CD4-positive, alpha-beta T cell treated with Interleukin-17A for 4 hours (primary cell): ENCODE measurements around the gene COL19A1.
"Not testable (repeated sequence)": the region's sequence is repeated elsewhere in the genome, so short reads cannot be mapped to it uniquely, and the experiment has no call there.

Source experiments
- DNase-seq: peaks from one replicate; pipeline ENCODE4 v3.0.0-alpha.2; 2020; ENCODE audit warnings: mixed read lengths

The COL19A1 gene

DNA sequence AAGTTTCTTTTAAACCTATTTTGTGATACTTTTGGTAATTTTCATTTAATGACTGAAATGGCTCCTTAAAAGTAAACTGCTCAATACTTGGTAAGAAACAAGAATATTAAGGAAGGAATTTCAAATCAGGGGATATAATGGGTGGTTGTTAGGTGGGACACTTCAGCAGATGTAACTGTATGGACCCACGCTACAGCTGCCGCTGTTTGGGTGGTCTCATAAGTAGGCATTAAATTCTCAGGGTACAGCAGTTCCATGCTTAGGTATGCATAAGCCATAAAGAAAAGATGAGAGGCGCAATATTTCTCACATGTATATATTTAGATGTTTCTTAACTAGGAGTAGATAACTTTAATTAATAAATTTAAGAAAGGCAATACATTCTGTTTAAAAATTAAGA is 35.0 kb downstream of the COL19A1 start:
- no peak for DNase-seq

DNA sequence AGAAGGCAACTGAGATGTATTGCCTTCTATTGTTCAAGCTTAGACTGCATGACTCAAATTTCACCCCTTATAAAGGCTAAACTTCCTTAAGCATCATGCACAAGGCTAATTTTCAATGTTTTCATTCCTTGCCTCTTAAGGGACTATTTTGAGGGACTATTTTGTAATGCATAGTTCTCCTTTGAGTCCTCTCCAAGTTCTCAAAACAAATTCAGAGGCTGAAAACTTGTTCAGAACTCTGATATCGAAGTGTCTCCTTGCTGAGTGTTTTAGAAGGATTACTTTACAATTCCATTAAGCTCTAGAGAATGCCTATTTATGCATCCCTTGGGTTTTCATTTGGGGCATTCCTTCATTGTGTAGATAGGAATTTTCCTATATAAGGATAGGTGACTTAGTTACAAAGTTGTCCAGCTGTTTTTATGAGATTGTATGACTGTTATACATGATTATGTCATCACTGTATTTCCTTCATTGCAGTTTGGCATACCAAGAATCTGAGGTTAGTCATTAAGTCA is 41.7 kb downstream of the COL19A1 start:
- no peak for DNase-seq

DNA sequence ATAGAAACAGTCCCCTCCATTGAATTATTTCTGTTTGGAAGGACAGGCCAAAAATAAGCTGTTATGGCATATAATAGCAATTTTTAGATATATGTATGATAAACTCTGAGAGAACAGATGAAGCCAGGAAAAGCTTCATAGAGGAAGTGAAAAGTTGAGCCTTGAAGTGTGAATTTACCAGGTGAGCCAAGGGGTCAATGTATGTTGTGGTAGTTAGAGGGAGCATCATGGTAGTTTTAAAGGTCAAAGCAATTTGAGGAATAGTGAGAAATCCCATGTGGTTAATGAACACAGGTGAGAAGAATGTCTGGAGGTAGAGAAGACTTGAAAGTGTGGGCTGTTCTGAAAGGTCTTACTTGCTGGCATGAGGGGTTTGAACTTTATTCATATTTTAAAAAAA is 47.0 kb downstream of the COL19A1 start:
- DNase-seq = no peak

DNA sequence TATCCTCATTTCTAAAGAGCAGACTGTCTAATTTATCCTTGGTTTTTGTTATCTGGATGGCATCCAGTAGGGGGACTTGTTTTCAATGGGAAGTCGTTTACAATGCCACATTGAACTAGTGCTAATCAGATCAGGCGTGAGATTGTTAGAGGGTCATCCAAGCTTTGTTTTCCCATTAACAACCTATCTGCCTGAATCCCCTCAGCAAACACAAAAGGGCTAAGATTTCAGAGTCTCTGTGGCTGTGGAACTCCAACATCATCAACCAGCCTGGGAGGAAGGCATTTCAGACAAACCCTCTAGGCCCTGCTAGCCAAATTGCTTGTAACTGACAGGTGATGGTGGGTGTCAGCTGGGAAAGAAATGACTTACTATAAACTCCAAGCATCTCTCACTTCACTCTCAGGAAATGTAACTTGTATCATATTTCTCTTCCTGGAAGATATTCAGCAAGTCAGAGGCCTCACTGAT is 47.7 kb downstream of the COL19A1 start:
- no peak for DNase-seq

DNA sequence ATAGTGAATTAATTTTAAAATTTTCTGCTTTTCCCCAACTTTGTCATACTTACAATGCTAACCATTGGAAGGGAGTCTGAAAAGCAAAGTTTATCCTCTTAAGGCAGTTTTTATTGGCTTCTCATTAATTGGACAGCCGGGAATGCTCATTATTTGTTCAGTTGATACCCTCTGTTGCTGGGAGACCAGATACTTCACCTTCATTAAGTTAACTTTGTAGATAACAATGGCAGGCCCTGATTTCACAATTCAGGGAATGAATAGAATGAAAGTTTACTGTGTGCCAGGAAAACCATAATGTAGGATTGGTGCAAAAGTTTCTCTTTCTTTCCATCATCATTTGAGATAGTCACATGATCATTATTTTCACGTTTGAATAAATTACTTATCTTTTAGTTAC is 49.0 kb downstream of the COL19A1 start:
- DNase-seq = no peak

DNA sequence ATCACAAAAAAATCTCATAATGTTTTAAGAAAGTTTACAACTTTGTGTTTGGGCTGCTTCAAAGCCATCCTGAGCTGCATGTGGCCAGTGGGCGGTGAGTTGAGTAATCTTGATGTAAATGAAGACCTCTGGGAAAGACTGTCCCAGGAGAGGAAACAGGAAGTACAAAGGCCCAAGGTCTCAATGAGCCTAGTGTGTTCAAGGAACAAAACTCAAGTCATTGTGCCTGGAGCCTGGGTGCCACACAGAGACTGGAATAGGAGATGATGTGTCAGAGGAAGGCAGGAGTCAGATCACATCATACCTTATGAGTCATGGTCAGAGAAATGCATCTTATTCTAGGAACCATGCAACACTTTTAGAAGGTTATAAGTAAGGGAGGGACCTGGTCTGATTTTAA is 51.5 kb downstream of the COL19A1 start:
- DNase-seq = no peak

DNA sequence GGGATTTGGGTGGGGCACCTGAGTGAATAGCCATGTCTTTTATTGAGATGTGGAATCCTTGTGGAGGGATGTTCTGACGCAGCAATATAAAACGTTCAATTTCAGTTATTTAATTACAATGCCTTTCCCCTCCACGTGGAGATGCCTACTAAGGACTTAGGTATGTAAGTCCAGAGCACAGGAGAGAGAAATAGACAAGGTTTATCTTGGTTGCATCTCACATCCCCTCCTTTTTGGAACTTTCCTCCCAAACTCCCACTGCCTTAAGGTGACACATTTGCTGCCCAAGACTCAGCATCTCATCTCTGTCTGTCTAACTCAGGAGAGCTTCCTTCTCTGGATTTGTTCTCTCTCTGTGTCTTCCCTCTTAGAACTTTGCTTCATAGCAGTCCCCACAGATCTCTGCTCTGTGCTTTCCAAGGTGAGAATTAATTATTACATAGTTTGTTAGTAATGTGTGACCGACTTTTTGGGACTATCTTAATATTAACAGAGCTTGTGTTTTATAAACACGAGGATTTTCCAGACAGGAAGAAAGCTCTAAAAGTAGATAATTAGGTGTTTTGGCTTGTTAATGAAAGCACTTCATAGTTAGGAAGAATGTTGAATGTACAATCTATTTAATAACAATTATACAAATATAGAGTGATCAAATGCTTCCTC is 52.6 kb downstream of the COL19A1 start:
- no peak for DNase-seq

DNA sequence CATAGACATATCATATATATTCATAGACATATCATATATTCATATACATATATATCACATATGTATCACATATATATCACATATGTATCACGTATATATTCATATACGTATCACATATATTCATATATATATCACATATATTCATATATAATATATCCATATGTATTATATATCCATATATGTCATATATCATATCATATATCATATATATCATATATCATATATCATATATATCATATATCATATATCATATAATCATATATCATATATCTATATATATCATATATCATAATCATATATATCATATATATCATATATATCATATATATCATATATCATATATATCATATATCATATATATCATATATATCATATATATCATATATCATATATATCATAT is 54.7 kb downstream of the COL19A1 start:
- DNase-seq = not testable (repeated sequence)

DNA sequence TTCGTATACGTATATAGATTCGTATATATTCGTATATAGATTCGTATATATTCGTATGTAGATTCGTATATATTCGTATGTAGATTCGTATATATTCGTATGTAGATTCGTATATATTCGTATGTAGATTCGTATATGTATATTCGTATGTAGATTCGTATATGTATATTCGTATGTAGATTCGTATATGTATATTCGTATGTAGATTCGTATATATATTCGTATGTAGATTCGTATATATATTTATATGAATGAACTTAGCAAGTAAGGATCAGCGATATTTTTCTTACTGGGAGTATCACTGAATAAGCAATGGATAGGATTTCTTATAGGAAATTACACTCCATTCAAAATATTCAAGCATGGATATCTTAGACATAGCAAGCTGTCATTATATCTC is 55.3 kb downstream of the COL19A1 start:
- not testable (repeated sequence) for DNase-seq

DNA sequence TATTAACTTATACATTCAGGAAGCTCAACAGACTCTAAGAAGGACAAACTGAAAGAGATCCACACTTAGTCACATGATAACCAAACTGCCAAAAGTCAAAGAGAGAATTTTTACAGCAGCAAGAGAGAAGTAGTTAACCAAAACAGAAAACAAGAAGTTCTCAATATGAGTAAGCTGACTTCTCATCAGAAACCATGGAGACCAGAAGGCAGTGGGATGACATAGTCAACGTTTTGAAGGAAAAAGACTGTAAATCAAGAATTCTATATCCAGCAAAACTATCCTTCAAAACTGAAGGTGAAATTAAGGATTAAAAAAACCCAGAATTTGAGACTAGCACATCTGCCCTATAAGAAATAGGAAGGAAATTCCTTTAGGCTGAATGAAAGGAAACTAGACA is 60.4 kb downstream of the COL19A1 start:
- no peak for DNase-seq

DNA sequence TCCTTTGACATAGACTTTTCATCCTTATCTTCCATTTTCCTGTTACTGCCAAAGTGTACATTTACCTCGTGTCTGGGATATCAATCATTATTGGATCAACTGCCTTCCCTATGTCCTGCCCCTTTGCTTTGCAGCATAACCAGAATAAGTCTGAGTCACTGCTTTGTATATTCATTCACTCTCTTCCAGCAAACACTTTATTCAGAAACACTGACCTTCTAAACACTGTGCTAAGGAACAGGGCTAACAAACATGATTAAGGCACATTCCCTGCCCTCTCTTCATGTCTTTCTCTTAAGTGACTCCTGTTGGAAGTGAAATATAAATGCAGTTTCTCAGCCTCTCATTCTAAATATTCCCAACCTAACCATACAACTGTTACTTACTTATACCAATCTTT is 66.9 kb downstream of the COL19A1 start:
- no peak for DNase-seq

DNA sequence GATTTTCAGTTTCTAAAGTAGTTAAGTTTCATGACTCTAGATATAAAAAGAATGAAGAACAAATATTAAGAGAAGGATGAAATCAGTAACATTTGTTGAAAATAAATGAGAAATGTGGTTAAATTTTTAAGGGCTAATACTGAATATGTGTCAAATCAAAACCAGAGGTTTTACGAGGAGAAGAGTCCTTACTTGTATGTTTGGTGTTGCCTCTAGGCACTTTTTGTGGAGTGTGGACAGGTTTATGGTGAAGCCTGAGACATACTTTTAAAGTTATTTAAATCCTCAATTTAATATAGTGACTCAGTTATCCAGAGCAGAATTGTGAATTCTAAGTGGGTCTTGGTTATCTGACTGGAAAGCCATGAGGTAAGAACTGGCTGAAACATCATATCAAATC is 68.7 kb downstream of the COL19A1 start:
- no peak for DNase-seq

DNA sequence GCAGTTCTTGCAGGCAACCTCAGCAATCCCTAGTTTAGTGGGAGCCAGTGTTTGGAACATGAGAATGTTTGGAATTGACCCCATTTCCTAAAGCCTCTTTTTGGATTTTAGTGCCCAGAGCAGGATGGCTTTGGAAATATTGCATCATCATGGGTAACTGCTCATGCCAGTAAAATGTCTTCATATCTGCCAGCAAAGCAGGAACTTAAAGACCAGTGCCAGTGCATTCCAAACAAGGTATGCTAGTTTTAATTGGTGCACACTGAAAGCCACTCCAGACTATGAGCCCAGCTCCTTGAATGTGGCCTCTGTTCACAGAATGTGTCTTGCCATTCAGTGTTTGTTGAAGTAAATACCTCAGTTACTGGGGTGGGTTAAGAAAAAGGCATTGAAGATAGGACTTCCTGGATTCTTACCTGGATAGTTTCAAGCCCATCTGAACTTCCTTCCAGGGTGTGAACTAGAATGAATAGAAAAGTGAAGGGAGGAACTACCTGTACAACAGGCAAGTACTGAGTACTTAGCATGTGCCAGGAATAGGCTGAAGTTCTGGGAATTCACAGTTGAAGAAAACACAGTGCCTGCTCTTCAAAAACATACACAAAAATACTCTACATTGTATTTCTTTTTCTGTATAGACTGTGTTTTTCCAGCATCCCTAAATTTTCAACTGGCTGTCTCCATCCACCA is 70.5 kb downstream of the COL19A1 start:
- no peak for DNase-seq

DNA sequence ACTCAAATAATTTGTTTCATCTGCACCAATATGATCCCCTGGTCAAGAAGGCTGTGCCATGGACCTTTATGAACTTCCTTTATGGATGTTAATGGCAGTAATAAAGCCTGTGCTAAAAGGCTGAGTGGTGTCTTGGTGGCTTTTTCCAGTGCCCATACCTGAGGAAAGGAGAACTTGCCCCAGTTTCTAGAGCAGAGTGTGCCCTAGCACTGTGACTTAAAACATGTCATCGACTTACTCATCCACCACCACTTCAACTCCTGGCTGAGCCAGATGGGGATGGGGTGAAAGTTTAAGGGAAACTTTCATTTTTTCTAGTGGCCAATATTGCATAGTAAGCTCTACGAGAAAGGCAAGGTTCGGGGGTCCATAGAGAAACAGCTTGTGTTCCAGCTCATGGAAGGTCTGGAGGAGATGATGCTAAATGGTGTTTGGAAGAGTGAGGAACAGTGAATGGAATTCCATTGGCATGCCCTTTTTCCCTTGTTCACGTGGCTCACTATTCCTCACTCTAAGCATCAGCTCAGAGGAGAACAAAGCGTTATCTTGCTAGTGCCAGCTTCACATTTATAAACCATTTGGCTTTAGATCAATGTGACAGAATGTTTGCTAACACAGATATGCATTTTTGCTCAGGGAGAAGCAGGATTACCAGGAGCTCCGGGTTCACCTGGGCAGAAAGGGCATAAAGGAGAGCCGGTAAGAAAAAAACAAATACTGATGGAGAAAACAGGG is 71.2 kb downstream of the COL19A1 start:
- no peak for DNase-seq

DNA sequence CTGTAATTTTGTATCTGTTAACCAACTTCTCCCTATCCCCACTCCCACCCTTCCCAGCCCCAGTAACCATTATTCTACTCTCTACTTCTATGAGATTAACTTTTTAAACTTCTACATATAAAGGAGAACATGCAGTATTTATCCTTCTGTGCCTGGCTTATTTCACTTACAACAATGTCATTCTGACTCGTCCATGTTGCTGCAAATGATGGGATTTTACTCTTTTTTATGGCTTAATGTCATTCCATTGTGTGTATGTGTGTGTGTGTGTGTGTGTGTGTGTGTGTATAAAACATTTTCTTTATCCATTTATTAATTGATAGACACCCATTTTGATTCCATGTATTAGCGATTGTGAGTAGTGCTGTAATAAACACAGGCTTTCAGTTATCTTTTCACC is 76.1 kb downstream of the COL19A1 start:
- DNase-seq = no peak

DNA sequence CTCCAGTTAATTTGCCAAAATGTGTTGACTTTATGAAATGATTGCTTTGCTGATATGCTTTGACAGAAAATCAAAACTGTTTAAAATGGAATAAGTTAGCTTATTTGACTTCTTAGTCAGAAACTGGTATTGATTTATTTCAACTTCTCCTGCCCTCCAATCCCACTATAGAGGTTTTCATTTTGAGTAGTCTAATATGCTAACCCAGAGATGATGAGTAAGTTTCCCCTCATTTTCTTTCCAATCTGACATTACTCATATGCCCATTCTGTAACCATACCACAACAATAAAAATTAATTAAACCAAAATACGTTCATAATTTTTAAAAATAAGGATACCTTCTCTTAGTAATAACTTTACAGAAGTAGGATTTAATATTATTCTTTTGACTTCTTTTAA is 78.8 kb downstream of the COL19A1 start:
- DNase-seq = no peak

DNA sequence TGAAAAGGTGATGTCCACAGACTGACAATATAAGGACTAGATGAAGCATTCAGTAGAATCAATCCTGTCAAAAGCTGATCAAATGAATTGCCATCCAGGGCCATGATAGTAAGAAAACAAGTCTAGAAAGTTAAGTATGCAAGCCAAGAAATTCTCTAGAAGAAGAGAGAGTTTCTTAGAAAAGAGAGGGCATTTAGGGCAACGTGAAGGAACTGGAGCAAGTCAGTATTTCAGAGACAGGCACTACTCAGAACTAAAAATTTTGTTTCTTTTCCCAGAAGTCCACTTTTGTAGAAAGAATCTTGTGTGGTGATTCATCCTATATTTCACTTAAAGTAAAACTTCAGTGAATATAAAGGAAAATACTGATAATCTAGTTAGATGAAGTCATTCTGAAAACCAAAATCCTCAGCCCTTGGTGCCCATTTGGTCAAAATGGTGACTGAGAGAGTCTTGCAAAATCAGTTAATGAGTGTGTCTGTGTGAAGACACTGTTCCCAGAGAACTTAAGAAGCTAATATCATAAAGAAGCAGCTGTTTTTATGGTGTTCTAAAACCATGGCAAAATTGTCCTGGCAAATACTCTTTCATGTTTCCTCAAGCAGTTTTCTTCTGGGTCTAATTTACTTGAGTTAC is 82.2 kb downstream of the COL19A1 start:
- no peak for DNase-seq

DNA sequence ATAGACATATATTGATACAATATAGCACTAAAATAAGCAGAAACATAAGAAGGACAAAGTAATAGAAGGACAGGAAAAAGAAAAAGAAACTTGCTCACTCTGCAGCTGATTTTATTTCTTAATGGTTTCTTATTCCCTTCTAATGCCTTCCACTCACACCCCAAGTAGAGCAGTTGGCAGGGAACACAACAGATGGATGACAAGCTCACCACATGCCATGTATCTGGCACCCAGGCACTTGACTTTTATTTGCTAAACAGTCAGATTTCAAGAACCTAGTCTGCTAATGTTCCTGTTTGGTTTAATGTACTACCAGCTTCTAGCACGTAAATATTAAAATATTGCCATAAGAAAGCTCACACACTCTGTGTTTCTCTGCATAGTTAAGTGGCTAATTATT is 87.1 kb downstream of the COL19A1 start:
- DNase-seq = no peak

DNA sequence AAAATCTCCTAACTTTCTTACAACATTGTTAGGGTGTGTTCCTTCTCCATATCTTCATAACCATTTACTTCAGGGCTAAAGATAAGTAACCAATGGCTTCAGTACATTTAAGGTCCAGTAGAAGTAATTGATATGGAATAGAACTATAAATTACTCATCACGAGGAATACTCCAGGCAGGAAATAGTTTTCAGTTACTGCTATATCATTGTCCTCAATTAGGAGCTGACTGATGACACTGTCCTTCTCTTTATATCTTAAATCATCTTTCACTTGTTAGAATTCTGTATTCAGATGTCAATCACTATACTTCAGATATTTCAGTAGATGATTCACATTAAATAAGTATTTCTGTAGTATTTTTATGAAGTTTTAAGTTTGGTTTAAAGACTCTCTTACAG is 88.4 kb downstream of the COL19A1 start:
- DNase-seq = no peak

DNA sequence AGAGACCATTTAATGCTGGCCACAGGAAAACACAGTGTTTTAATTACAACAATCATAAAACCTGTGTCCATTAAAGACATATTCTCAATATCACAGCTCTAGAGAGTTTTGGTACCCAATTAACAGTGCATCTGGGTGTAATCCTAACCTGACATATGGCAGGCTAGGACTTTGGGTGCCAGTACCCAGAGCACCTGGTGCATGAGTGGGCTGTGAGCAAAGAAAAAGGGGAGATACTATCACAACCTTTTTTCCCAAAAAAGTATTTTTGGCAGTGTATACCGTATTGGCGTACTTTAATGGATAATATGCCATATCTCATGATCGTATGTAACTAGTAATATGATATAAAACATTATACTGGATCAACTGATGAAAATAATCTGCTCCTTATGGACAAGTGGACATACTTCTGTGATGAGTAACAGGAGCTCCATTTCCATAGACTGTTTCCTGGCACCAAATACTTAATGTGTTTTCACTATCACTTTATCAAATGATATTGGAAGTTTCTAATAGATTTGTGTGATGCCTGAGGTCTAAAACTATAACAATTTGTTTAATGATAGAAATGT is 91.7 kb downstream of the COL19A1 start:
- no peak for DNase-seq

DNA sequence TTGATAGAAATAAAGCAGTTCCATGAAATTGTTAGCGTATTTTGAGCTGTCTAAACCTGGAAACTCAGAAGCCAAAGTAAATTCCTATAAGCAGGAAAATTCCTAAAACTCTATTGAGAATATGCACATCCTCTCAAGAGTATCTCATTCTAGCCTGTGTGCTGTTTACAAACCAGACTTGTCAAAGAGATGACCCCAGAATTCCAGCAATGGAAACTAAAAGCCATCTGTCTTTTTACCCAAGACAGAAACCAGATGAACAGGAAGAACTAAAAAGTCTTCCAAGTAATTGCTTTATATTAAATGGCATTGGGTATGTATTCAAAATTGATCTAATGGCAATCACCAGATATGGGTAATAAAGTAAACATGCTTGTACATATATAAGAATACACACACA is 92.6 kb downstream of the COL19A1 start:
- DNase-seq = no peak

DNA sequence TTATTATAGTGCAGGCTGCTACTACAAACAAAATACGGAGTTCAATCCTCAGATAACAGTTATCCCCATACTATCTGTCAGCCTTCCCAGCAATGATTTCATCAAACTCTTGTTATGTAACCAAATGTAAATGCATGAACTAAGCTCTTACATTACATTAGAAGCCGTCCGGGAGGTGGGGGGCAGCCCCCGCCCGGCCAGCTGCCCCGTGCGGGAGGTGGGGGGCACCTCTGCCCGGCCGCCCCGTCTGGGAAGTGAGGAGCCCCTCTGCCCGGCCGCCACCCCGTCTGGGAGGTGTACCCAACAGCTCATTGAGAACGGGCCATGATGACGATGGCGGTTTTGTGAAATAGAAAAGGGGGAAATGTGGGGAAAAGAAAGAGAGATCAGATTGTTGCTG is 99.6 kb downstream of the COL19A1 start:
- DNase-seq = not testable (repeated sequence)

DNA sequence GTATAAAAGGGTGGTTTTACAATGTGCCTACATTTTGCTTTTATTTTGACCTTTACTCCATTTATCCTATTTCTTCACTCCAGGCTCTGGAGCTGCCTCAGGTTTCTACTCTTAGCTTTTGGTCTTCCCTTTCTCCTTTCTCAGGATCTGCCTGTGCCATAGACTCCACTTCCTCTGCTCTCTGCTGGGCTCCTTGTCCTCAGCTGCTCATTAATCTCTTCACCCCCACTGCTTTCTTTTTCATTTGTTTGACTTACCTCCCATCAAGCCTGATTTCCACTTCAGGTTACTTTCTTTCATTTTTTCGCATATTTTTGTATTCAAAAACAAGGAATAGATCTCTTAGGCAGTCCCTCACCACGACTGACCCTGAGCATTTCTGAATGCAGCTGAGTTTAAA is 106.8 kb downstream of the COL19A1 start:
- no peak for DNase-seq
